Measurements from ENCODE around the gene FOXJ1.
A peak's percentile ranks its signal among the peaks of the same experiment; 100 is the strongest.

Gene FOXJ1

DNA sequence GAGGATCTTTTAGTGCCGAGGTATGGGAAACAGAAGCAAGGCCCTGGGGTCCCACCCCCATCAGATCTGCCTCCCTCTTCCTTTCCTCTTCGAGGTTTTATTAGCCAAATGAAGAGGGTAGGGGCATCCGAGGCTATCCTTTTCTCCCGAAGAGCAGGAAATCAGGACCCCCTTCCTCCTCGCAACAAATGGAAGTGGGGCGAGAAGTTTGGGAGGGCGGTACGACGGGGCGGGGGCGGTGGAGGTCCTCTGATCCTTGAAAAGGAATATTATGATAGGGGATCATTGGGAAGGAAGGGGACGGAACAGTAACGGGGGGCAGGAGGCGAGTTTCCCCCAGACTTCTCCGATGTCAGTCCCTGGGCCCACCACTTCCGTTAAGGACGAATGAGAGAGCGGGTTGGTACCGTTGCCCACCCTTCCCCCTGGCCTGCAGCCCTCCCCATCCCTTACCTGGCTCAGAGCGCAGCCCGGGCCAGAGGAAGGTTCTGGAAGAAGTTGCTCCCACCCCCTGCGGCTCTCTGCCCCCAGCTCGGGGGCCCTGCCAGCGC, 309 bp downstream of the FOXJ1 start:
- no peak for DNase-seq (ENCODE audit: low read depth, low spot score)
- H3K4me3 ChIP-seq (ENCODE audit: low read depth, low read length) = peak overlapping the region; percentile 57
- CTCF ChIA-PET = interaction anchor here (0.8 to 3.1 kb wide), 9 partner anchors 10 to 139 kb away, joined by 3 to 26 read pairs (median 5); no protein-coding TSS in a partner anchor
- TF ChIP-seq, protein P1, sequence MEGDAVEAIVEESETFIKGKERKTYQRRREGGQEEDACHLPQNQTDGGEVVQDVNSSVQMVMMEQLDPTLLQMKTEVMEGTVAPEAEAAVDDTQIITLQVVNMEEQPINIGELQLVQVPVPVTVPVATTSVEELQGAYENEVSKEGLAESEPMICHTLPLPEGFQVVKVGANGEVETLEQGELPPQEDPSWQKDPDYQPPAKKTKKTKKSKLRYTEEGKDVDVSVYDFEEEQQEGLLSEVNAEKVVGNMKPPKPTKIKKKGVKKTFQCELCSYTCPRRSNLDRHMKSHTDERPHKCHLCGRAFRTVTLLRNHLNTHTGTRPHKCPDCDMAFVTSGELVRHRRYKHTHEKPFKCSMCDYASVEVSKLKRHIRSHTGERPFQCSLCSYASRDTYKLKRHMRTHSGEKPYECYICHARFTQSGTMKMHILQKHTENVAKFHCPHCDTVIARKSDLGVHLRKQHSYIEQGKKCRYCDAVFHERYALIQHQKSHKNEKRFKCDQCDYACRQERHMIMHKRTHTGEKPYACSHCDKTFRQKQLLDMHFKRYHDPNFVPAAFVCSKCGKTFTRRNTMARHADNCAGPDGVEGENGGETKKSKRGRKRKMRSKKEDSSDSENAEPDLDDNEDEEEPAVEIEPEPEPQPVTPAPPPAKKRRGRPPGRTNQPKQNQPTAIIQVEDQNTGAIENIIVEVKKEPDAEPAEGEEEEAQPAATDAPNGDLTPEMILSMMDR (IDR thresholded peaks at IDR 0.05; ENCODE audit: insufficient read depth, low read length, missing control alignments) = no peak
- POLR2A ChIA-PET = no interaction called here

DNA sequence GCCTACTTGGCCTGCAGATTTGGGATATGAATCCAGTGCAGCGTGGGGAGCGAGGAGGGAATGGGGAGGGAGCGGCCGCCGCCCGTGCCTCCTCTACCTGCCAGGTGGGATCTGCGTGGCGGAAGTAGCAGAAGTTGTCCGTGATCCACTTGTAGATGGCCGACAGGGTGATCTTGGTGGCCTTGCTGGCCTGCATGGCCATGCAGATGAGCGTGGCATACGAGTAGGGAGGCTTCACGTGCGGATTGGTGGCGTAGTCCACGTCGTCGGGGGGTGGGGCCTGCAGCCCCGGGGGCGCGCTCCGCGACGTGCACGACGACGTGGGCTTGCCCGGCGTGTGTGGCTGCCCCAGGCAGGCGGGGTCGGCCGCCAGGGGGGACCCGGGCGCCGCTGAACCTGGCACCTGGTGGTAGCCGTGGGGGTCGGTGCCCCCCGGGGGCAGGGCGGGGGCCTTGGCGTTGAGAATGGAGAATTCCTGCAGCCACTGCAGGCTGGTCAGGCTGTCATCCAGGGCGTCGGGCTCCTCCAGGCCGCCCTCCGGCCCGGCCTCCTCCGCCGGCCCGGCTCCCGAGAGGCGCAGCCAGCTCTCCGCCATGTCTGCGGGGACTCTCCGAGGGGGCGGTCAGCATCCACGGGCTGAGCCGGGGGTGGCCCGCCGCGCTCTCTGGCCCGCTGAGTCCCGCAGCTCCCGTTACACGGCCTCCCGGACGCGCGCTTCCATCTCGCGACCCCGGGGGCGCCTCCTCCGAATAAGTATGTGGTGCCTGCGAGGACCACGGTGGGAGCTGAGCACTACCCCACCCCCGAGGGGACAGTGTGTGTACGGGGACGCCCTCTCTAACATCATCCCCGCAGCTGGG, 1.0 kb downstream of the FOXJ1 start:
- POLR2A ChIA-PET = no interaction called here
- no peak overlapping the region for H3K4me3 ChIP-seq (ENCODE audit: low read depth, low read length)
- CTCF ChIA-PET = interaction anchor here (0.7 to 2.0 kb wide), 7 partner anchors 11 to 140 kb away, joined by 3 to 11 read pairs (median 4); no protein-coding TSS in a partner anchor
- TF ChIP-seq, protein P1 (IDR thresholded peaks at IDR 0.05; ENCODE audit: insufficient read depth, low read length, missing control alignments) = no peak
- no peak for DNase-seq (ENCODE audit: low read depth, low spot score)

DNA sequence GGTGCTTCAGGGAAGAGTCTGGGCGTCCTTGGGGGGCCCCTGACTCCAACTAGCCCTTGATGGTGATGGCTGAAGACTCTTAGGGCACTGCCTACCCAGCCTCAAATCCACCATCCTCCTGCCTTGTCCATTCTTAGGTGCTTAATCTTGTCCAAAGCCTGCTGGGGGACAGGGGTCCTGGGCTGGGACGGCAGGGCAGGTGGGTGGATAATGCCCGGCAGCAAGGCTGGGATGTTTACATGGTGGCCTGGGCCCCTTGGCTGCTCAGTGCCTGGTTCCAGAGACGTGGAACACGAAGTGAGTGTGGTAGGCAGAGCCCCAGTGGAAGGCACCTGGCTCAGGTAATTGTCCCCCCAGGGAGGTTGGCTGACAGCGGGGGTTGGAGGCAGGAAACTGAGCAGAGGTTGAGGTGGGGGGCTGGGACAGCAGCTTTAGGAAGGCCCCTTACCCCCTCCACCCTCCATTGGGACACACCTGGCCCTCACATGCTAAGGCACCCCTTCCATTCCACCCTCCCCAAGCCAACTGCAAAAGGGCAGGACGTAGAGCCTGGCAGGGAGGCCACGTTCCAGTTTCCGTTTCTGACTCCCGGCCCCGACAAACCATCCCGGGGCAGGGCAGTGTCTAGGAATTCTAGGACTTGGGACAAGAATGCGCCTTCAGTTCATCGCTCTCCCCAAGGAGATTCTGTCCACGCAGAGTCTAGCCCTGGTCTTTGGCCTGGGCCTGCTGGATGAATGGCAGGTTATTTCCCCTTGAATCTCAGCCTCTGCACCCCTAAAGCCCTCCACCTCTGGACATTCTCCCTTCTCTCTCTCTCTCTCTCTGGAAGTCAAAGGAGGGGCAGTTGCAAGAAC, 1.9 kb downstream of the FOXJ1 start:
- TF ChIP-seq, protein P1 (IDR thresholded peaks at IDR 0.05; ENCODE audit: insufficient read depth, low read length, missing control alignments) = no peak
- no peak overlapping the region for H3K4me3 ChIP-seq (ENCODE audit: low read depth, low read length)
- DNase-seq (ENCODE audit: low read depth, low spot score) = no peak
- ChIA-PET CTCF (interaction anchor here (0.9 to 1.1 kb wide), 2 partner anchors 13 to 141 kb away, joined by 3 to 4 read pairs; no protein-coding TSS in a partner anchor), POLR2A (no interaction called here)

DNA sequence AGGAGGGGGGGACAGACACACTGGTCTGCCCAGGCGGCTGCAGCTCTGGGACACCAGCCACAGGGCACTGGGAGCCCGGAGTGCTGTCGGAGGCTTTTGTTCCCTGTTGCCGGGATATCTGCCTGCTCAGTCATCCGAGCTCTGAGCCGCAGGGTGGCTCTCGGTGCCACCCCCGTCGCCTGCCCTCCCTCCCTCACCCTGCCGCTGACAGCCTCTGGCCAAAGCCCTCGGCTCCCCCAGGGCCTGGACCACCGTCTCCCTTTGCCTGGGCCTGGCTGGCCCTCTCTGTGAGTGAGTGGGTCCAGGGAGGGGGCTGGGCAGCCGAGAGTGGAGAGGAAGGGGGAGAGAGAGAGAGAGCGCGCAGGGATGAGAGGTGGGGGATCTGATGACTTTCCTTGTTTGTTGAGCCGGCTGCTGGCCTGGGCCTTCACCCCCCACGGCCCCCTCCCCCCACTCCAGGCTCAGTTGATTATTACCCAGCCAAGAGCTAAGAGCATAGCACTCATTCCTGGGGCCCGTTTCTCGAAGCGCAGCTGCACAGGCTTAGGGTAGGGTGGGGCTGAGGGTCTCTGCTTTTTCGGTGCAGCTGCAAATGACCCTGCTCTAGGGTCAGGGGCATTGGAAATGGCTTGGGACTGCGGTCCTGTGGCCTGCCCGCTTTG, 2.7 kb downstream of the FOXJ1 start:
- no peak overlapping the region for H3K4me3 ChIP-seq (ENCODE audit: low read depth, low read length)
- CTCF ChIA-PET = interaction anchor here (0.9 to 1.1 kb wide), 2 partner anchors 12 to 141 kb away, joined by 3 to 4 read pairs; no protein-coding TSS in a partner anchor
- POLR2A ChIA-PET = no interaction called here

DNA sequence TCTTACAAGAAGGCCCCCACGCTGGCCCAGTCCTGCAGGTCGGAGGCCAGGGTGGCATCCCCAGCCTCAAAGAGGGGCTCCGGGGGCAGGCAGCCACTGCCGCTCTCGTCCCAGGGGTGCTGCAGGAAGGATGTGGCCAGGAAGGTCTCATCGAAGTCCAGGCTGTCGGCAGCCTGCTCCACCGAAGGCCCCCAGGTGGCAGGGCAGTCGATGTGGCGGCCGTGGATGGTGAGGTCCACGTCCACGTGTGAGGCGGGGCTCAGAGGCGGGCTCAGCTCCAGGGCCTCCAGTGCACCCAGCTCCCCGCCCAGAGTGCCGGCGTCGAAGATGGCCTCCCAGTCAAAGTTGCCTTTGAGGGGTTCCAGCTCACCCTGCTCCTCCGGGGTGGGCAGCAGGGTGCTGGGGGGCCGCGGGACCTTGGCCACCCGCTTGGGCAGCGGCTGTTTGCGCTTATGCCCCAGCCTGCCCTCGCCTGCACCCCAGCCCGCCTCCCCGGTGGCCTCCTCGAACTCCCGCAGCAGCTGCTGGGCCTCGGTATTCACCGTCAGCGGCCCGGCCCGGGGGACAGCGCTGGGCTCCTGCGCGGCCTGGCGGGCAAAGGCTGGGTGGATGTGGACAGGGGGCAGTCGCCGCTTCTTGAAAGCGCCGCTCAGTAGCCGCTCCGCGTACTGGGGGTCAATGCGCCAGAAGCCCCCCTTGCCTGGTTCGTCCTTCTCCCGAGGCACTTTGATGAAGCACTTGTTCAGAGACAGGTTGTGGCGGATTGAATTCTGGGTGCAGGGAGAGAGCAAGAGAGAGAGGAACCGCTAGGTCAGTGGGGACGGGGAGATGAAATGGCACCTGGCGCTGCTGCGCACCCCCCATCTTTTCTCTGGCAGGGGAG, 3.5 kb downstream of the FOXJ1 start:
- no peak overlapping the region for H3K4me3 ChIP-seq (ENCODE audit: low read depth, low read length)
- DNase-seq (ENCODE audit: low read depth, low spot score) = no peak
- POLR2A ChIA-PET = no interaction called here
- TF ChIP-seq, protein P1 (IDR thresholded peaks at IDR 0.05; ENCODE audit: insufficient read depth, low read length, missing control alignments) = no peak
- CTCF ChIA-PET = no interaction called here

More for the DNA sequence above, 2.7 kb downstream of the FOXJ1 start:
- TF ChIP-seq, protein P1 (IDR thresholded peaks at IDR 0.05; ENCODE audit: insufficient read depth, low read length, missing control alignments) = no peak
- no peak for DNase-seq (ENCODE audit: low read depth, low spot score)
